ENCODE results near the gene IL13.

DNA sequence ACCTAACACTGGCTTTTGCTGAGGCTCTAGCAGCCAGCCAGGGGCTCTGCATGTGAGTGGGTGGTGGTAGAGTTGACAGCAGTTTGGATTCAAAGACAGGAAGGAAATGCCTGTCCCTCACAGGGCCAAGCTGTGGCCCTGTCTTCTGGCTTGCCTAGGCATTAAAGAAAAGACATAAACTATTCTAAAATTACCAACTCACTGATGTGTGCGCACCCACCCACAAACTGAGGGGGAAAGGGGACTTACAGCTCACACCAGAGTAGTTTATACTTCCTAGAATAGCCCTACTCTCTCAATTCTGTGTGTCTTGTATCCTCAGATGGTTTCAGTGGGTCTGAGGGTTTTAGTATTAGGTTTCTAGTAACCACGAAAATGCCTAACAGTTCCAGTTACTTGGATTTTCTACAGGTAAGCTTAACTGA lies 18.3 kb upstream of the IL13 start:
- TF ChIP-seq, protein P1, sequence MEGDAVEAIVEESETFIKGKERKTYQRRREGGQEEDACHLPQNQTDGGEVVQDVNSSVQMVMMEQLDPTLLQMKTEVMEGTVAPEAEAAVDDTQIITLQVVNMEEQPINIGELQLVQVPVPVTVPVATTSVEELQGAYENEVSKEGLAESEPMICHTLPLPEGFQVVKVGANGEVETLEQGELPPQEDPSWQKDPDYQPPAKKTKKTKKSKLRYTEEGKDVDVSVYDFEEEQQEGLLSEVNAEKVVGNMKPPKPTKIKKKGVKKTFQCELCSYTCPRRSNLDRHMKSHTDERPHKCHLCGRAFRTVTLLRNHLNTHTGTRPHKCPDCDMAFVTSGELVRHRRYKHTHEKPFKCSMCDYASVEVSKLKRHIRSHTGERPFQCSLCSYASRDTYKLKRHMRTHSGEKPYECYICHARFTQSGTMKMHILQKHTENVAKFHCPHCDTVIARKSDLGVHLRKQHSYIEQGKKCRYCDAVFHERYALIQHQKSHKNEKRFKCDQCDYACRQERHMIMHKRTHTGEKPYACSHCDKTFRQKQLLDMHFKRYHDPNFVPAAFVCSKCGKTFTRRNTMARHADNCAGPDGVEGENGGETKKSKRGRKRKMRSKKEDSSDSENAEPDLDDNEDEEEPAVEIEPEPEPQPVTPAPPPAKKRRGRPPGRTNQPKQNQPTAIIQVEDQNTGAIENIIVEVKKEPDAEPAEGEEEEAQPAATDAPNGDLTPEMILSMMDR (IDR thresholded peaks at IDR 0.05), result no peak
- TF ChIP-seq POLR2A (IDR thresholded peaks at IDR 0.05), result no peak

All from ovary (tissue), 3 donors.